ENCODE results near the gene KIAA2012.

KIAA2012 gene

GRCh38 chr2:202044777-202045176 is 28.3 kb upstream of the KIAA2012 start:
- DNase-seq = no peak

GRCh38 chr2:202046572-202046971 is 26.5 kb upstream of the KIAA2012 start:
- DNase-seq = no peak

GRCh38 chr2:202049092-202049728 is 23.8 kb upstream of the KIAA2012 start:
- DNase-seq = no peak

GRCh38 chr2:202049840-202050239 is 23.2 kb upstream of the KIAA2012 start:
- DNase-seq = no peak

GRCh38 chr2:202050652-202051051 is 22.4 kb upstream of the KIAA2012 start:
- no peak for DNase-seq

- no peak for DNase-seq
Observed at GRCh38 chr2:202051499-202052161, 21.4 kb upstream of the KIAA2012 start.

- no peak for DNase-seq
Observed at GRCh38 chr2:202052235-202052634, 20.8 kb upstream of the KIAA2012 start.

- no peak for DNase-seq
Observed at GRCh38 chr2:202054679-202055078, 18.4 kb upstream of the KIAA2012 start.

GRCh38 chr2:202056611-202057010 is 16.4 kb upstream of the KIAA2012 start:
- DNase-seq = no peak

GRCh38 chr2:202060218-202060617 is 12.8 kb upstream of the KIAA2012 start:
- no peak for DNase-seq

- no peak for DNase-seq
Observed at GRCh38 chr2:202061695-202062094, 11.4 kb upstream of the KIAA2012 start.

GRCh38 chr2:202064171-202064880 is 8.7 kb upstream of the KIAA2012 start:
- no peak for DNase-seq

GRCh38 chr2:202064881-202065230 is 8.2 kb upstream of the KIAA2012 start:
- DNase-seq = no peak

- DNase-seq = no peak
Observed at GRCh38 chr2:202065876-202066275, 7.2 kb upstream of the KIAA2012 start.

- no peak for DNase-seq
Observed at GRCh38 chr2:202066875-202067274, 6.2 kb upstream of the KIAA2012 start.

- no peak for DNase-seq
Observed at GRCh38 chr2:202067589-202067988, 5.5 kb upstream of the KIAA2012 start.

- no peak for DNase-seq
Observed at GRCh38 chr2:202069170-202070067, 3.6 kb upstream of the KIAA2012 start.

- DNase-seq = no peak
Observed at GRCh38 chr2:202071107-202071506, 1.9 kb upstream of the KIAA2012 start.

- DNase-seq = no peak
Observed at GRCh38 chr2:202072226-202072625, 829 bp upstream of the KIAA2012 start.

GRCh38 chr2:202074324-202074723 is 1.3 kb downstream of the KIAA2012 start:
- DNase-seq = no peak

- no peak for DNase-seq
Observed at GRCh38 chr2:202079310-202079709, 6.3 kb downstream of the KIAA2012 start.

- no peak for DNase-seq
Observed at GRCh38 chr2:202084265-202084664, 11.2 kb downstream of the KIAA2012 start.

- no peak for DNase-seq
Observed at GRCh38 chr2:202088777-202089176, 15.7 kb downstream of the KIAA2012 start.

Data from activated gamma-delta T cell treated with Interleukin-2 at 50 U/mL for 16 hours (primary cell).